T-helper 9 cell (primary cell): ENCODE data around the gene PRDM4.

Experiments
- DNase-seq: peaks from one replicate; pipeline ENCODE4 v3.0.0-alpha.2; 2020

Gene PRDM4

DNA sequence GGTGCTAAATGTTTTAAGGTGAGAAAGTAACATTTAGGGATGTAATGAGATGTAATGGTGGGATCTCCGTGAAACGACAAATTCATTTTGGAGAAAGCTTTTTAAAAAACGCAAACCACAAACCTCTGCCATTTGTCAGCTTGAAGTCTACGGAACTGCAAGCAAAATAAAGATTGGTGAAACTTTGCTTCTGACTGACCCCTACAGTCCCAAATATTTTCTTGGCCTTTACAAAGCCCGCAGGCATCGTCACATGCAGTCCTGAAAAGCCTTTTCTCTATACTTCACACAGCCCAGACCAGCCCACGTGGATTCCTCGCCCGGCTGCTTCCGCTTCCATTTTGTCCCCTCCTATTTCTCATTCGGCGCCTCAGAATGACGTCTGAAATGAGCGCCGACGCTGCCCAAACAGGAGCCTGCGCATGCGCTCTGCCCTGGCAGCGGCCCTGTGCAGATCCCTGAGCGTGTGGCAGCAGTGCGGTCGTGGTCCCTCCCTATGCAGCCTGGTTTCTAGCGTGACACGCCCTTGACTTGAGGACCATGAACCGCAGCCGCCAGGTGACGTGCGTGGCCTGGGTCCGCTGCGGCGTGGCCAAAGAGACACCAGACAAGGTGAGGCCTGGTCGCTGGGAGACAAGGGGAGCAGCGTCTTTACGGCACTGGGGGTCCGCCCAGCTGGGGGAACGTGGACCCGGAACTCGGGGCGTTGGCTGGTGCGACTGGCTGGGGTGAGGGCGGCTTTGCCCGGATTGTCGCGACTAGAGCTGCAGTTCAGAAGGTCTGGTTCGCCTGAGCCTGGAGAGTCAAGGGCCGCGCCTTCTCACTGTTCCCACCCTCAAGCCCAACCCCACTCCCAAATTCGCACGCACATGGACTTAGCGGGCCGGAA is 75.3 kb downstream of the PRDM4 start, which contains the start of gene PWP1:
PWP1 (plus strand) TSS at position 440 of the 889 bp plus-strand sequence; CDS start at position 541, 101 bp downstream.
- DNase-seq, result peak; percentile 97

DNA sequence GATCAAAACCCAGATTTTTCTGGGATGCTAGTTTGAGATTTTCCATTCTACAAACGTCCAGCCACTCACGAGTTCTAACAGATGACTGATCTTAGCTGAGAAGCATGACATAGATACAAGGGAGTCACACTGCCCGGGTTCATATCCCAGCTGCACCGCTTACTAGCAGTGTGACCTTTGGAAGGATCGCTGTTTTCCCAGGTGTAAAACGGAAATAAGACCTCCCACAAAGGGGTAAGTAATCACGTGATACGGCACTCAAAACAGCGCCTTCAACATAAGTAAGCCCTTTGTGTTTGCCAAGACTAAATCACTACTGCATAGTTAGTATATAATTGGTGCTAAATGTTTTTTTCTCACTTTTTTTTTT is 76.0 kb downstream of the PRDM4 start:
- no peak for DNase-seq

DNA sequence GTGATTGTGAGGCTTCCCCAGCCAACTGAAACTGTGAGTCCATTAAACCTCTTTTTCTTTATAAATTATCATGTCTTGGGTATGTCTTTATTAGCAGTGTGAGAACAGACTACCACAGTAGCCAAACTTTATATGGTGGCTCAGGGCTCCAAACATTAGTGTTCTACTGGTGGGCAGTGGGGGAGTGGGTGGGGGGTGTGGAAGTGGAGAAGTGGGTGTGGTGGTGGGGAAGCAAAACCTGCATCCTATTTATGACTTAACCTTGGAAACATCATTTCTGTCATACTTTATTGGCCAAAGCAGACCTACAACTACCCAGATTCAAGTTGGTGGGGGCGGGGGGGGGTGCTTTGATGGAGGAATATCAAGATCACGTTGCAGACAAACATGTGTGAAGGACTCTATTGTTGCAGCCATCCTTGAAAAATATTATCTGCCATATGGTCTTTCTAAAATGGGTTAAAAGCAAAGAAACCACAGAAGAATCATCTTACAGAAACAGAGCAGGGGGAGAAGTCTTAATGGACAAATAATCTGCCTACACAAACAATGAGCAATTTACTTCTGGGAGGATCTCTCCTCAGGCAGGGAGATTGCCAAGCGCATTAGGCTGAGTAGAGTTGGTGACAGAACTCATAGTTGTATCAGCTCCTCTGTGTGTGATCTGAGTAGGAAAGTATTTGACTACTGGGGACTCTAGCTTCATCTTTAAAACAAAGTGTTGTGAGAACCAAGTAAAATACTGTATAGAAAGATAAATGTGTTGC is 76.7 kb downstream of the PRDM4 start:
- no peak for DNase-seq
